PC-9 (cell line): ENCODE measurements around the gene CEP162.
"Not testable (repeated sequence)": the region's sequence is repeated elsewhere in the genome, so short reads cannot be mapped to it uniquely, and the experiment has no call there.

Source experiments
- EZH2 ChIP-seq: fragments of 200-600 bp; sonication (generic); IDR thresholded peaks from 2 replicates; pipeline ENCODE4 v1.8.0; 2017; ENCODE audit warnings: antibody characterized with exemption, low read depth
- TF ChIP-seq, protein P1 (sequence below): fragments of 200-600 bp; sonication (generic); conservative IDR thresholded peaks from 2 replicates; pipeline ENCODE4 v1.6.1; 2017; ENCODE audit warnings: mixed run types, antibody characterized with exemption, mild to moderate bottlenecking, moderate library complexity

- TF ChIP-seq, protein P1, sequence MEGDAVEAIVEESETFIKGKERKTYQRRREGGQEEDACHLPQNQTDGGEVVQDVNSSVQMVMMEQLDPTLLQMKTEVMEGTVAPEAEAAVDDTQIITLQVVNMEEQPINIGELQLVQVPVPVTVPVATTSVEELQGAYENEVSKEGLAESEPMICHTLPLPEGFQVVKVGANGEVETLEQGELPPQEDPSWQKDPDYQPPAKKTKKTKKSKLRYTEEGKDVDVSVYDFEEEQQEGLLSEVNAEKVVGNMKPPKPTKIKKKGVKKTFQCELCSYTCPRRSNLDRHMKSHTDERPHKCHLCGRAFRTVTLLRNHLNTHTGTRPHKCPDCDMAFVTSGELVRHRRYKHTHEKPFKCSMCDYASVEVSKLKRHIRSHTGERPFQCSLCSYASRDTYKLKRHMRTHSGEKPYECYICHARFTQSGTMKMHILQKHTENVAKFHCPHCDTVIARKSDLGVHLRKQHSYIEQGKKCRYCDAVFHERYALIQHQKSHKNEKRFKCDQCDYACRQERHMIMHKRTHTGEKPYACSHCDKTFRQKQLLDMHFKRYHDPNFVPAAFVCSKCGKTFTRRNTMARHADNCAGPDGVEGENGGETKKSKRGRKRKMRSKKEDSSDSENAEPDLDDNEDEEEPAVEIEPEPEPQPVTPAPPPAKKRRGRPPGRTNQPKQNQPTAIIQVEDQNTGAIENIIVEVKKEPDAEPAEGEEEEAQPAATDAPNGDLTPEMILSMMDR = not testable (repeated sequence)
- not testable (repeated sequence) for TF ChIP-seq EZH2
Observed at GRCh38 chr6:84199987-84200386, 27.5 kb downstream of the CEP162 start.
